Measurements from ENCODE around the gene IFT52.
"Not testable (repeated sequence)": the region's sequence is repeated elsewhere in the genome, so short reads cannot be mapped to it uniquely, and the experiment has no call there.

Gene IFT52

GRCh38 chr20:43631598-43631997 is 40.9 kb downstream of the IFT52 start:
- H3K4me2 ChIP-seq = no peak overlapping the region
- H3K36me3 ChIP-seq = peaks cover 90% of the 10 kb centered on the region
- no peak for TF ChIP-seq Cebpa-rat (IDR thresholded peaks at IDR 0.05)
- H3K9ac ChIP-seq = no peak overlapping the region
- H3K27ac ChIP-seq = no peak overlapping the region
- no peaks in the 10 kb centered on the region for H3K9me3 ChIP-seq
- H4K20me1 ChIP-seq = no peaks in the 10 kb centered on the region
- H3K4me1 ChIP-seq = no peaks in the 10 kb centered on the region
- H3K4me3 ChIP-seq = no peak overlapping the region
- H3K27me3 ChIP-seq = no peaks in the 10 kb centered on the region

- H3K36me3 ChIP-seq = peaks cover 91% of the 10 kb centered on the region
These were observed 45.7 kb downstream of the IFT52 start for GRCh38 chr20:43636429-43636828.

GRCh38 chr20:43642548-43642947 is 51.8 kb downstream of the IFT52 start:
- Histone ChIP-seq H3K9me3 (no peaks in the 10 kb centered on the region), H4K20me1 (no peaks in the 10 kb centered on the region), H3K27me3 (no peaks in the 10 kb centered on the region), H3K4me1 (no peaks in the 10 kb centered on the region), H3K36me3 (peaks cover 68% of the 10 kb centered on the region), H3K27ac (no peak overlapping the region), H3K9ac (no peak overlapping the region), H3K4me3 (no peak overlapping the region), H3K4me2 (no peak overlapping the region)
- no peak for TF ChIP-seq Cebpa-rat (IDR thresholded peaks at IDR 0.05)

More at GRCh38 chr20:43636429-43636828, 45.7 kb downstream of the IFT52 start:
- Histone ChIP-seq H3K4me1 (no peaks in the 10 kb centered on the region), H3K4me2 (no peak overlapping the region), H3K27ac (no peak overlapping the region), H3K9ac (no peak overlapping the region), H3K9me3 (no peaks in the 10 kb centered on the region), H4K20me1 (no peaks in the 10 kb centered on the region), H3K4me3 (no peak overlapping the region), H3K27me3 (no peaks in the 10 kb centered on the region)
- no peak for TF ChIP-seq Cebpa-rat (IDR thresholded peaks at IDR 0.05)

- Histone ChIP-seq H3K4me3 (no peak overlapping the region), H3K27me3 (no peaks in the 10 kb centered on the region), H3K9ac (no peak overlapping the region), H4K20me1 (no peaks in the 10 kb centered on the region), H3K4me1 (no peaks in the 10 kb centered on the region), H3K27ac (no peak overlapping the region), H3K36me3 (peaks cover 19% of the 10 kb centered on the region), H3K4me2 (no peak overlapping the region), H3K9me3 (no peaks in the 10 kb centered on the region)
- TF ChIP-seq Cebpa-rat (IDR thresholded peaks at IDR 0.05) = no peak
These were observed 60.3 kb downstream of the IFT52 start for GRCh38 chr20:43650997-43651525.

- H3K4me1 ChIP-seq, H3K4me2 ChIP-seq, H3K4me3 ChIP-seq, H3K9me3 ChIP-seq, H3K27ac ChIP-seq, H3K27me3 ChIP-seq, H3K9ac ChIP-seq, H4K20me1 ChIP-seq: not testable (repeated sequence)
- peaks cover 13% of the 10 kb centered on the region for H3K36me3 ChIP-seq
These were observed 61.0 kb downstream of the IFT52 start for GRCh38 chr20:43651650-43652184.

- Histone ChIP-seq H3K27me3 (no peaks in the 10 kb centered on the region), H3K4me3 (no peak overlapping the region), H3K27ac (no peak overlapping the region), H4K20me1 (no peaks in the 10 kb centered on the region), H3K9ac (no peak overlapping the region), H3K9me3 (no peaks in the 10 kb centered on the region), H3K4me1 (peaks cover 14% of the 10 kb centered on the region), H3K4me2 (no peak overlapping the region), H3K36me3 (no peaks in the 10 kb centered on the region)
- no peak for TF ChIP-seq Cebpa-rat (IDR thresholded peaks at IDR 0.05)
These were observed 63.2 kb downstream of the IFT52 start for GRCh38 chr20:43653966-43654365.

- not testable (repeated sequence) for H3K9ac ChIP-seq, H3K36me3 ChIP-seq, H3K4me3 ChIP-seq, H3K27me3 ChIP-seq, H4K20me1 ChIP-seq, H3K9me3 ChIP-seq, H3K27ac ChIP-seq, H3K4me2 ChIP-seq
- peaks cover 14% of the 10 kb centered on the region for H3K4me1 ChIP-seq
These were observed 64.4 kb downstream of the IFT52 start for GRCh38 chr20:43655176-43655575.

GRCh38 chr20:43655937-43656336 is 65.2 kb downstream of the IFT52 start:
- H3K4me2 ChIP-seq = no peak overlapping the region
- H3K27me3 ChIP-seq = no peaks in the 10 kb centered on the region
- H4K20me1 ChIP-seq = no peaks in the 10 kb centered on the region
- TF ChIP-seq Cebpa-rat (IDR thresholded peaks at IDR 0.05) = no peak
- no peaks in the 10 kb centered on the region for H3K9me3 ChIP-seq
- no peak overlapping the region for H3K4me3 ChIP-seq
- H3K4me1 ChIP-seq = peaks cover 14% of the 10 kb centered on the region
- no peak overlapping the region for H3K27ac ChIP-seq
- H3K9ac ChIP-seq = no peak overlapping the region
- H3K36me3 ChIP-seq = no peaks in the 10 kb centered on the region

- Histone ChIP-seq H3K27ac (no peak overlapping the region), H4K20me1 (no peaks in the 10 kb centered on the region), H3K4me1 (peaks cover 14% of the 10 kb centered on the region), H3K4me3 (peak overlapping the region; percentile 85), H3K9ac (peak overlapping the region; percentile 82), H3K4me2 (peak overlapping the region; percentile 83), H3K9me3 (no peaks in the 10 kb centered on the region), H3K36me3 (no peaks in the 10 kb centered on the region), H3K27me3 (no peaks in the 10 kb centered on the region)
- no peak for TF ChIP-seq Cebpa-rat (IDR thresholded peaks at IDR 0.05)
These were observed 67.5 kb downstream of the IFT52 start for GRCh38 chr20:43658069-43658722.

- no peaks in the 10 kb centered on the region for H3K36me3 ChIP-seq
- H3K27me3 ChIP-seq = no peaks in the 10 kb centered on the region
- no peak overlapping the region for H3K9ac ChIP-seq
- H4K20me1 ChIP-seq = no peaks in the 10 kb centered on the region
- H3K27ac ChIP-seq = no peak overlapping the region
- no peak overlapping the region for H3K4me3 ChIP-seq
- H3K4me1 ChIP-seq = peaks cover 14% of the 10 kb centered on the region
- H3K4me2 ChIP-seq = peak overlapping the region; percentile 83
- no peak for TF ChIP-seq Cebpa-rat (IDR thresholded peaks at IDR 0.05)
- no peaks in the 10 kb centered on the region for H3K9me3 ChIP-seq
These were observed 68.1 kb downstream of the IFT52 start for GRCh38 chr20:43658723-43659419.

Data from BLaER1 (cell line).